Measurements from ENCODE around the gene RBM20. TPM values are rescaled to one million over a fixed set of nuclear protein-coding genes. Genes with fewer than 3 reads are reported as not detected.

Gene RBM20
- total RNA-seq, 1 donor from 2014 or later: 3.3 TPM

- Histone ChIP-seq H3K4me3 (ENCODE audit: low read depth, low read length) (no peak overlapping the region), H3K27me3 (ENCODE audit: control insufficient read depth, insufficient read depth, low read length) (no peaks in the 10 kb centered on the region), H3K36me3 (ENCODE audit: control insufficient read depth, insufficient read depth, low read length) (no peaks in the 10 kb centered on the region)
- DNase-seq (ENCODE audit: low read depth): no peak
- no peak for TF ChIP-seq CTCF (IDR thresholded peaks at IDR 0.05; ENCODE audit: insufficient read depth, low read length, poor library complexity, severe bottlenecking)
Observed at GRCh38 chr10:110710621-110711020, 66.5 kb downstream of the RBM20 start.

GRCh38 chr10:110711382-110711781 is 67.2 kb downstream of the RBM20 start:
- no peak for TF ChIP-seq CTCF (IDR thresholded peaks at IDR 0.05; ENCODE audit: insufficient read depth, low read length, poor library complexity, severe bottlenecking)
- DNase-seq (ENCODE audit: low read depth): no peak

GRCh38 chr10:110714356-110714755 is 70.2 kb downstream of the RBM20 start:
- DNase-seq (ENCODE audit: low read depth): no peak
- H3K36me3 ChIP-seq (ENCODE audit: control insufficient read depth, insufficient read depth, low read length): no peaks in the 10 kb centered on the region
- no peaks in the 10 kb centered on the region for H3K27me3 ChIP-seq (ENCODE audit: control insufficient read depth, insufficient read depth, low read length)
- TF ChIP-seq CTCF (IDR thresholded peaks at IDR 0.05; ENCODE audit: insufficient read depth, low read length, poor library complexity, severe bottlenecking): no peak
- no peak overlapping the region for H3K4me3 ChIP-seq (ENCODE audit: low read depth, low read length)

More at GRCh38 chr10:110711382-110711781, 67.2 kb downstream of the RBM20 start:
- Histone ChIP-seq H3K27me3 (ENCODE audit: control insufficient read depth, insufficient read depth, low read length) (no peaks in the 10 kb centered on the region), H3K36me3 (ENCODE audit: control insufficient read depth, insufficient read depth, low read length) (no peaks in the 10 kb centered on the region), H3K4me3 (ENCODE audit: low read depth, low read length) (no peak overlapping the region)

GRCh38 chr10:110717781-110718589 is 73.8 kb downstream of the RBM20 start:
- Histone ChIP-seq H3K27me3 (ENCODE audit: control insufficient read depth, insufficient read depth, low read length) (no peaks in the 10 kb centered on the region), H3K36me3 (ENCODE audit: control insufficient read depth, insufficient read depth, low read length) (no peaks in the 10 kb centered on the region), H3K4me3 (ENCODE audit: low read depth, low read length) (no peak overlapping the region)
- no peak for TF ChIP-seq CTCF (IDR thresholded peaks at IDR 0.05; ENCODE audit: insufficient read depth, low read length, poor library complexity, severe bottlenecking)
- no peak for DNase-seq (ENCODE audit: low read depth)

- H3K4me3 ChIP-seq (ENCODE audit: low read depth, low read length): no peak overlapping the region
- no peaks in the 10 kb centered on the region for H3K27me3 ChIP-seq (ENCODE audit: control insufficient read depth, insufficient read depth, low read length)
- no peaks in the 10 kb centered on the region for H3K36me3 ChIP-seq (ENCODE audit: control insufficient read depth, insufficient read depth, low read length)
- TF ChIP-seq CTCF (IDR thresholded peaks at IDR 0.05; ENCODE audit: insufficient read depth, low read length, poor library complexity, severe bottlenecking): no peak
- DNase-seq (ENCODE audit: low read depth): no peak
Observed at GRCh38 chr10:110721406-110722038, 77.4 kb downstream of the RBM20 start.
